CD4-positive, alpha-beta T cell treated with Interleukin-15 for 1 hour (primary cell): ENCODE results near the gene S100A13.
"Not testable (repeated sequence)": the region's sequence is repeated elsewhere in the genome, so short reads cannot be mapped to it uniquely, and the experiment has no call there.

Experiments
- DNase-seq: peaks from one replicate; pipeline ENCODE4 v3.0.0-alpha.2; 2020

Gene S100A13

DNA sequence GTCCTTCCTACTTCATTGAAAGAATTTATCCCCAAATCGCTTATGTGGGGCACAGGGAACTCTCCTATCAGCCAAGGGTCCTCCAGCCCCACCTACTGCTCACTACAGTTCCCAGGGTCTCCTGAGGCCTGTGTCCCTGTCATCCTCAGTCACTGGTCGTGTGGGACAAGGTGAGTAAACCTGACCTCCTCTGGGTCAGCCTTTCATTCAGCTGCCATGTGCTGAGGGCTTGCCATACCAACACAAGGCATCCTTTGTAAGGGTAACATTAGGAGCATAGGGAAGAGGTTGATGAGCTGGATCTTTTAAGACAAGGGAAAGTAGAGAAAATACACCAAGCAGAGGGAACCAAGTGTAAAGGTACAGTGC lies 20.0 kb upstream of the S100A13 start:
- DNase-seq, result no peak

DNA sequence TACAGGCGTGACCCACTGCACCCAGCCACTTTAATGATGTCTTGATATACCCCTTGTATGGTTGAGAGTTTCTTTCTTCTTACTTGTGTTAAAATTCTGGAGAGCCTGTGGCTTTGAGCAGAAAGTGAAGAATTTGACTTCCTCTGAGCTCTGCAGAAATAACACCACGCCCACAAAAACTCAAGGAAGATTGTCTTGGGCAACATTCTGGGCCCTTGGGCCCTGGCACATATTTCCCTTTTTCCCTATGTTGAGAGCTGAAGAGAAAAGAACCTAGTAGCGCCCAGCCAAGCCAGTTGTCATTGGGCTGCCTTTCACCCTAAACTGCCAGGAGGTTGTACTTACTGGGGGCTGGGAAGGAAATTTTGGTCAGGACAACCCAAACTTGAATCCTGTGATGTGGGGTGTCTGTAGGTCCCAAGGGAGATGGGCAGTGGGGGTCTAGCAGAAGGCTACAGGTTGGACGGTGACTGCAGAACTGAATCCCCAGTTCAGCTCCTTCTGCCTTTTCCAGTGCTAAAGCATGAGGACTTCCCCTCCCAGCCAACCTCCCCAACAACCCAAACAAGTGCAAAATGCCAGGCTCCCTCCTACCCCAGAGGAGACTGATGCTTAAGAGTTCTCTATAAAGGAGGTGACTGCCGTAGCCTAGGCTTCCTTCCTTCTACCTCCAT lies 19.5 kb upstream of the S100A13 start:
- no peak for DNase-seq

DNA sequence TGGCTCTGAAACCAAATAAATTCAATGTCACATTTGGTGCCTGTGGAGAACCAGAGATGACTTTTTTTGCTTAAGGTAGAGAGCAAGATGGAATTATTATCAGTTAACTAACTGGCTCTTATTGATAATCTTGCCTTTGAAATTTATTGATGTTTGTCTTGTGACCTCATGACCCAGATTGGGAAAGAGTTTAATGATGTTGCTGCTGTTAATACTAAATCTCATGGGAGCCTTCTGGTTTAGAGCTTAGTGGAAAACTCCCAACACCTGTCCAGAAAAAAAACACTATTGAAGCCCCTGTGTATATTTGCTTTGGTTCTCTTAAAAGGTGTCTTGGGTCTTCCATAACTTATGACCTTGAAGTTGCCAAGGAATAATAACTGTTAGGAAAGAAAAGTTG lies 16.5 kb upstream of the S100A13 start:
- no peak for DNase-seq

DNA sequence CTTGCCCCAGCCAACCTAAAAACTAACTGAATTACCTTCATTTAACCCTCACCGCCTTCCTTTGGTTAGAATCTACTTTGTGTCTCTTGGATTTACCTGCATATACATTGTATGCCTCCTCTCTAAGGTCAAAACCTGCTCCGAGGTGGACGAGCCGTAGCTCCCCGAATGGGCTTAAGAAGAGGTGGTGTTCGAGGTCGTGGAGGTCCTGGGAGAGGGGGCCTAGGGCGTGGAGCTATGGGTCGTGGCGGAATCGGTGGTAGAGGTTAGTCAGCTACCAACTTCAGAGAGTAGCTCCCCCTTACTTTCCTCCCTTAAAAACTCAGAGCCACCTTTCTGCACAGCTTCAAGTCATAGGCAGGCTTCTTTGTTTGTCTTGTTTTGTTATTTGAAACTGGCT lies 15.8 kb upstream of the S100A13 start:
- no peak for DNase-seq

DNA sequence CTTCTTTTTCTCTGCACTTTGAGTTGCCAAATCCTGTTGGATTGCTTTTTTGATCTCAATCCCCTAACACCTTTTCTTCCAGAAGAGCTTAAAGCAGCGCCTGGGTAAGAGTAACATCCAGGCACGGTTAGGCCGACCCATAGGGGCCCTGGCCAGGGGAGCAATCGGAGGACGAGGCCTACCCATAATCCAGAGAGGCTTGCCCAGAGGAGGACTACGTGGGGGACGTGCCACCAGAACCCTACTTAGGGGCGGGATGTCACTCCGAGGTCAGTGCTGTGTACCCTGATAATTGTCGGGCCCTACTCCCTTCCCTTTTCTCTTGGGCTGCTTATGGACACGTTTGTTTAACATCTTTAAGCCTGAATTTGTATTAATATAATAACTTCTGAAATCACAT lies 14.9 kb upstream of the S100A13 start:
- no peak for DNase-seq

DNA sequence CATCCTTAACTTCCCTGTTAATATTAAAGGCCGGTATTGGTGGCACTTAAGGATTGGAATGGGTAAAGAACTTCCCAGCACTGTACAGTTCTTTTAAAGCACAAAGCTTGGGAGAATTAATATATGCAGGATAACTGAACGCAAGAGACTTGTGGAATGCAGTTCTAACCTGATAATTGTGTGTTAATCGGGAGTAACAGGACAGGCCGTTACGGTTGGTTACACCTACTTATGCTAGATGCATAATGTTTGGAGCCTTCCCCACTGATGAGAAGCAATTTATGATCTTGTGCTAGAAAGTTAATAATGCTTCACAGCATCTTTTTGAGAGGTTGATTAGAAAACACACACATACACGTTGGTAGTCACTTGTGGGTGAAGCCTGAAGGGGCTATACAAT lies 13.6 kb upstream of the S100A13 start:
- no peak for DNase-seq

DNA sequence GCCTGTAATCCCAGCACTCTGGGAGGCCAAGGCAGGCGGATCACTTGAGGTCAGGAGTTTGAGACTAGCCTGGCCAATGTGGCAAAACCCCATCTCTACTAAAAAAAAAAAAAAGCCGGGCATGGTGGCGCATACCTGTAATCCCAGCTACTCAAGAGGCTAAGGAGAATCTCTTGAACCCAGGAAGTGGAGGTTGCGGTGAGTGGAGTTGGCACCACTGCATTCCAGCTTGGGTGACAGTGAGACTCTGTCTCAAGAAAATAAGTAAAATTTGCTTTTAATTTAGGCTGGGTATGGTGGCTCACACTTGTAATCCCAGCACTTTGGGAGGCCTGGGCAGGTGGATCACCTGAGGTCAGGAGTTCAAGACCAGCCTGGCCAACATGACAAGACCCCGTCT lies 12.9 kb upstream of the S100A13 start:
- DNase-seq, result not testable (repeated sequence)

DNA sequence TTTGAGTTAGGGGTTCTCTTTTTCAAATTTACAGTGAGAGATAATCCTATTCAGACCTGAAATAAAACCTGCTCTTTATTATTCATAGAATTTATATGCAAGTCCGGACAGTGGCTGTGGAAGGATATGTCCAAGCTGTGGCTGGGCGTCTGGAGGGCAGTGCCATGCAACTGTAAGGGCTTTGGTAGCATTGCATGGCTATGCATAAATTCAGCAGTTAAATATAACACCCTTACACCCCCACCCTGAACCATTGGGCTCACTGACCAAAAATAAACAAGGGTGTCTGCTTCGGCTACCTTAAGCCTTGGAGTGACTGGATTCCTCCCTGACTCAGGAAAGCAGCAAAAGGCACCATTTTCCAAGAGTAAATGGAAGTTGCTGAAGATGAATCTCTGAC lies 12.0 kb upstream of the S100A13 start:
- DNase-seq, result no peak

DNA sequence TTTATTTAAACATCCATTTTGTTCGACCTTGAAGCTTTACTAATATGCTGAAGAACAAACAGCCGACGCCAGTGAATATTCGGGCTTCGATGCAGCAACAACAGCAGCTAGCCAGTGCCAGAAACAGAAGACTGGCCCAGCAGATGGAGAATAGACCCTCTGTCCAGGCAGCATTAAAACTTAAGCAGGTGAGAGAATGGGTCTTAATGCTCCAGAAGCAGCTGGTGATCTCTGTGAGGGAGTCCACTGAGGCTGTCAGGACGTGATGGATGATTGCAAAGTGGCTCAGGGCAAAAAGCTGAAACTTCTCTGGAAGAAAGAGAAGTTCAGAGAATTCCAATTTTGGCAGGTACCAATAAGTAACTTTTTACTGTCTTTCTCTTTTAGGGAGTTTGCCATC lies 11.0 kb upstream of the S100A13 start:
- no peak for DNase-seq

DNA sequence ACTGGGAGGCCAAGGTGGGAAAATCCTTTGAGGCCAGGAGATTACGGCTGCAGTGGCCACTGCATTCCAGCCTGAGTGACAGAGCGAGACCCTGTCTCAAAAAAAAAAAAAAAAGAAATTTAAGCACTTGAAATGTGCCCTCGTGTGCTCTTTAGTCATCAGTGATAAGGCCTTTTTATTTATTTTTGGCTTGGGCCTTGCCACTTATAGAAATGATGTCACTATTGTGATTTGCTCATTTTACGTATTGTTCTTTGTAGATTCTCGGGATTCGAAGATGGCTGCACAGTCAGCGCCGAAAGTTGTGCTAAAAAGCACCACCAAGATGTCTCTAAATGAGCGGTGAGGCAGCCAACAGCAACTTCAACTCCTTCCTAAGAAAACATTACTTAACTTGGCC lies 9.0 kb upstream of the S100A13 start:
- no peak for DNase-seq

DNA sequence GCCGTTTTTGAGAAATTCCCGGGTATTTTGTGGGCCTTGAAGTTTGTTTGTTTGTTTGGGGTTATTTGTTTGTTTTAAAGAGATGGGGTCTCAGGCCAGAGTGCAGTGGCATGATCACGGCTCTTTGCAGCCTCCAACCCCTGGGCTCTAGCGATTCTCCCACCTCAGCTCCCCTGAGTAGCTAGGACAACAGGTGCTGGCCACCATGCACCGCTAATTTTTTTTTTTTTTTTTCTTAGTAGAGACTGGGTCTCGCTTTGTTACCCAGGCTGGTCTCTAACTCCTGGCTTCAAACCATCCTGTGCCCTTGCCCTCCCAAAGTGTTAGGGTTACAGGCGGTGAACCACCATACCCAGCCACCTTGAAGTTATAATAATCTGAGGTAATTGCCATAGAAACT lies 8.6 kb upstream of the S100A13 start:
- no peak for DNase-seq

DNA sequence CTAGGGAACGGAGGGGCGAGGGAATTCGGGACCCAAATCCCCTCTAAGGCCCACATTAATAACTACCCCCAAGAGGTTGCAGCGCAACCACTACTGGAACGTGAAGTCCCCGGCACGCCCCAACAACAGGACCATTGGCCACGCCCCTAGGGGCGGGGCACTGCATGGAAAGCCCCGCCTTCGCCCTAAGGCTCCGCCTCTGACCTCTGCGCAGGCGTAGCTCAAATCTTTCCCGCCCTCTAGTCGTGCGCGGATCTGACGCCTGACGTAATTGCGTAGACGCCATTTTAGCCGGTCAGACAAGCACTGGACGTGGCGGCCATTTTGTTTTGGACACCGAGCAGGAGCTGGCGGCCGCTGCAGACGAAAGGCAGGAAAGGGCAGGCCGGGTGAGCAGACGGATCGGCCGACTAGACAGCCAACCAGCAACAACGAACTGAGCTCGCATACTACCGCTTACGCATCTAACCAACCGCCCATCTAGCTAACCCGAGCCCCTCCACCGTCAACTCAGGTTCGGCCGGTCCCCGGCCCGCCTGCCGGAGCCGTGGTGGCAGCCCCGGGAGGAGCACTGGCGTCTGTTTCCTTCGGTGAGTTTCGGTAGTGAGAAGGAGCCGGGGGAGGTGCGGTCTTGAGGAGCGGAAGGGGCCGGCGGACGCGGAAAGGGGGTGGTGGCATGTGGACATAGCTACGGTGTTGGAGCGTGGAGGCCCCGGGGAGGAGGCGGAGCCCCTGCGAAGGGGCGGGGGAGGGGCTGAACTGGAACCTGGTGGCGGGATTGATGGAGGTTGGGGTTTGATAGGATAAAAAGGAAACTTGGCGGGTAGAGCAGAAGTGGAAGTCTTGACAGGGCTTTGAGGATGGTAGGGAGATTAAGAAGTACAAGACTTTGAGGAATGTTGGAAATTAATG lies 6.7 kb upstream of the S100A13 start, which contains the start of gene CHTOP:
Gene CHTOP (plus strand): TSS at position 313 of the 912 bp plus-strand sequence. CDS start 2,523 bp downstream, outside the sequence.
- peak; percentile 97 for DNase-seq

DNA sequence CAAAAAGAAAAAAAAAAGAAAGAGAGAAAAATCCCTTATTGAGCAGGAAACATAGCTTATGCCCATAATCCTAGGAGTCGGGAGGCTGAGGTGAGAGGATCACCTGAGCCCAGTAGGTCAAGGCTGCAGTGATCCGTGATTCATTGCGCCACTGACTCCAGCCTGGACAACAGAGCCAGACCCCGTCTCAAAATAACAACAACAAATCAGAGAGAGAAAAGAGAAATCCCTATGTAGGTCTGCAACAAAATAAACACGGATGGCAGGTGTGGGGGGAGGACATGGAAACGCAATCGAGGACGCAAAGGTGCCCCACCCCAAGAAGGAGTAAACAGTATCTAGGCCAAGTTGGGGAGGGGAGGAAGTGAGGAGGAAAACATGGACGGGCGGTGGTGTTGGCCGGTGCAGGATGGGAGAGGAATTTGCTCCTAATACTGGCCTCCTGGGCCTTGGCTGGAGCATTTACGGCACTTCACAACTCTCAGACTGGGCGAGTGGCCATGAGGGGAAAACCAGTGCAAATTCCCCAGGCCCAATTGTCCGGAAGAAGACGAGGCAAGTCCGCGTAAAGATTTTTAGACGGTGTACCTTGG lies 6.0 kb upstream of the S100A13 start:
- DNase-seq, result no peak

DNA sequence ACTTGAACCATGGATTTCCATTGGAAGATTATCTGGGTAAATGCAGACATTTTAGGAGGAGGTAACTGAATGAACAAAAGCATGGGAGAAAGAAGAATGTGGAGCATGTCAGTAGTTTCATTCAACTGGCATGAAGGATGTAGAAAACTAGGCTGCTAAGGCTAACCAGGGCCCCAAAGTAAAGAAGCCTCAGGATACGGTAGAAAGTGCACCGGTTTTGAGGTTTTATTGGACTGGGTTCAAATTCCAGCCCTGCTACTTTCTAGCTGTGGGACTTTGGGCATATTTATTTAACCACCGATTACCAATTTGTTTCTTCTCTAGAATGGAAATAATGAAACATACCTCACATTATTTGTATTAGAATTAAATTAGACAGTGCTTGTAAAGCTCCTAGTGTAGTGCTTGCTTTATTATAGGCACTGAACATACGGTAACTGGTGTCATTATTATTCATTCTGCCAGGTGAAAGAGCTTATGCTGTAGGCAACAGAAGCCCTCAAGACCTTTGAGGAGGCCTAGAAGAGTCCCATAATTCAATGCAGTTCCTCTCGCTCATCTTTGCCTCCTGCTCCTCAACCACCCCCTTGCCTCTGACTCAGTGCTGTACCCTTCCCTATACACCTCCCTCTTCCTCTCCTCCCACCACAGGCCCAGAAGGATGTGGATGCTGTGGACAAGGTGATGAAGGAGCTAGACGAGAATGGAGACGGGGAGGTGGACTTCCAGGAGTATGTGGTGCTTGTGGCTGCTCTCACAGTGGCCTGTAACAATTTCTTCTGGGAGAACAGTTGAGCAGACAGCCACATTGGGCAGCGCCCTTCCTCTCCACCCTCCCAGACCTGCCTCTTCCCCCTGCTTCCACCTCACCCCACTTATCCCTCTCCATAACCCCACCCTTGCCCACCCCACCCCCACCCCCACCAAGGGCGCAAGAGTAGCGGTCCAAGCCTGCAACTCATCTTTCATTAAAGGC lies 4.0 kb upstream of the S100A13 start:
- no peak for DNase-seq

DNA sequence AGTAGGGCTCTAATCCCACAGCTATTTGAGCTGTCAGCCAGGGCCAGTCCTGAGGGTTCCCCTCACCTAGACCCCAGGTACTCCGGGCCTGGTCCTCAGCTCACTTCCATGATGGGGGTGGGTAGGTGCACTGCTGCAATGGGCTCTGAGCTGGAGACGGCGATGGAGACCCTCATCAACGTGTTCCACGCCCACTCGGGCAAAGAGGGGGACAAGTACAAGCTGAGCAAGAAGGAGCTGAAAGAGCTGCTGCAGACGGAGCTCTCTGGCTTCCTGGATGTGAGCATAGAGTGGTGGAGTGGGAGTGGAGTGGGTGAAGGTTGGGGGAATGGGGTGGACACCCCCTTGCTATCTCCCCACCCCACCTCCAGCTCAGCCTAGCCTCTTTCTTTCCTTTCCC lies 3.1 kb upstream of the S100A13 start:
- DNase-seq, result no peak

DNA sequence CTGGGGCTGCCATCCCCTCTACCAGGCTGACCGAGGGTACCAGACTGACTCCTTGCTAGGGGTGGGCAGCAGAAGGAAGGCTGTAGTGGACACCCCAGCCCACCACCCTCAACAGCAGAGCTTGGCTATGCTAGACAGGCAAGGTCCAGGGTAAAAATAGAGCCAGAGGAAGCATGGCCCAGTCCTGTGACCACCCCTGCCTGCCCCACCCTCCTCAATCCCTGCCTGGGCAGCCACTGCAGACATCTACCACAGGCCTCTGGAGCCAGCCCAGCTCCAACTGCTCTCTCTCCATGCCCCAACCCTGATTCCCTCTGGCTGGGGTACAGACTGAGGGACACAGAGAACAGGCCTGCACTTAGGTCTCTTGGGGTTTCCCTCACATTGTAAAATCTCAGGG lies 2.7 kb upstream of the S100A13 start:
- no peak for DNase-seq

DNA sequence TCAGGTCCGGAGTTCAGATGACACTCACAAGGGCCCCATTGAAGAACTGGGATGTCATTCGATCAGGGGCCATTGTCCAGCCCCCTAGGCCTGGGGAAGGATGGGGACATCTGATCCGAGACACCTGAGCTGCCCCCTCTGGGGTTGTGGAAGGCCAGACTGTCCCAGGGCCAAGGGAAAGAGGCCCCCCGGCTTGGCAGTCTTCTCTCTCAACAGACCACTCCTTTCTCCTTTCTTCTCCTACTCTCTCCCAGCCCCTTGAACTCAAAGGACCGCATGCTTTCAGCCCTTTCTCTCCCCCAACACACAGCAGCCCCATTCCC lies 2.0 kb upstream of the S100A13 start:
- no peak for DNase-seq

DNA sequence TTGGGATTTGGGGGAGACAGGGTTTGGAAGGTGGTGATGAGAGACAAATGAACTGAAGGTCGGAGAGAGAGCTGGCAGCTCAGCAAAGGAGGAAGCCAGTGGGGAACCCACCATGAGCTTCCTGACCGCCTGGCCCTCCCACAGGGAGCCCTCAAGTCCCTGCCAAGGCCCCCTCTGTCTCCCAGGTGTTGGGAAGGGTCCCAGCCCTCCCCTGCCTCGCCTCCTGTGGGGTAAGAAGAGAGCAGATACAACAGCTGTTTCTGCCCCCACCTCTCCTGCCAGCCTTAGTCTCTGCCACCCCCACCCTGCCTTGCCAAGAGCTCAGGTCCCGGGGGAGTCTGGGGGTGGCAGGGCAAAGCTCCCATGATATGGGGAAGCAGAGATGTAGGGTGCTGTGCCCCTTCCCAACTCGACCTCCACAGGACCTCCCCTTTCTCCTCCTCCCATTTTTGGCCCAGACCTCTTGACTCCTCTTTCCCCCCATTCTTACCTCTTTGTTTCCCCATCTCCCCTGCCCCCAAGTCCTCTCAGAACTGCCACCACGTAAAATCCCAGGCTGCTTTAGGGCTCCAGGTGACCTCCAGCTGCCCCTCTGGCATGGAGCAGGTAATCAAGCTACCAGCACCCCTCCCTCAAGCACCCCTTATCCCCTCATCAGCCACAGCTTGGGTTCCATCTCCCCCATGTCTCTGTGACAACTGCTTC lies 1.5 kb upstream of the S100A13 start:
- DNase-seq, result no peak

DNA sequence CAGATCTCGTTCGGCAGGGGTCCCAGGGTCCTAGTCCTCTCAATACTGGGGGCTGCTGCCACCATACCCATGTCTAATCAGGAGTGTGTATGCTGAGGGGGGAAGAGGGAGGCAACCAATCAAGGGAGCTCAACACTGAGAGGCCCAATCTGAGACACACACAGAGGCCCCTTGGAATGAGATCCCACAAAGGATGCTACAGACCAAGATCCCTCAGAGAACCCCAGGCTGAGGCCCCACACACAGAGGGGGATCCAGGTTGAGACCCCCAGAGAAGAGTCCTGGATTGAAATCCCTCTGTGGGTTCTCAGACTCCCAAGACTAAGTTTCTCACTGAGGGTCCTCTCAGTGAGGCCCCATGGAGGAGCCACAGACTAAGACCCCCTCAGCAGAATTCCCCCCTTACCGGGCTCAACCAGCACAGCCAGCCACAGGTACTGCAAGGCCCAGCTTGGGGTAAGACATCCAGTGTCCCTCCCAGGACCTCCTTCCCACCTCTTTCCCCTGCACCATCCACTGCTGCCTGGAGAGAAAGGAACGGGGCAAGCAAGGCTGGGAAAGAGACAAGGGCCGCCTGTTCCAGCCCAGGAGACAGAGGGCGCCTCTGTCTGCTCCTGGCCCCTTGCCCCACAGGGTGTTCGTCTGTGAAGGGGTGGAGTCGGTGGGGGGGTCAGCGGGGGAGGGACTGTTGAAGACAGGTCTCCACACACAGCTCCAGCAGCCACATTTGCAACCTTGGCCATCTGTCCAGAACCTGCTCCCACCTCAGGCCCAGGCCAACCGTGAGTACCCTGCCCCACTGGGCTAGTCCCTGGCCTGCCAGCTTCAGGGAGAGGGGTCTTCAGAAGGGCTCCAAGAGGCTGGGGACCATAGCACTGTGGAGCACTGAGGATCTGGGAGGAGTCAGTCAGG lies 666 bp upstream of the S100A13 start, which contains the start of gene S100A1:
Gene S100A1 (plus strand): TSS at position 720 of the 912 bp plus-strand sequence. CDS start 2,088 bp downstream, outside the sequence.
- DNase-seq, result no peak

DNA sequence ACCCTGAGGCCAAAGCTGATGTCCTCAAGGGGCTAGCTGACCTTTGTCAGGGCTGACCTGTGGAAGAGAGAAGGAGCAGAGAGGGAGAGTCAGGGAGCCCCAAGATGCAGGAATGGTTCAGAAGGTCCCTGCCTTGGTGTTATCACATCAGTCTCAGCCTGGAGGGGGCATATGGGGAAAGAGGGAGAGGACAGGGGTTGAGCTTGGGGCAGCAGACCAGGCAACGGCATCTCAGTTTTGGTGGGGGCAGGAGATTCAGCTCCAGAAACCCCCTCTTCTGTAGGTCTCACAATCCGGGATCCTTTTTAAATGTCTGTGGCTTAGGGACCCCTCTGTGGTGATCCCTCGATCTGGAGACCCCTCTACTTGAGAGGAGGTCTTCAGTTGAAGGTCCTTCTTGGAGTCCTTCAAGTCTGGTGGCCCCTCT lies 815 bp downstream of the S100A13 start:
- no peak for DNase-seq
